Neural cell (in vitro differentiated cells): ENCODE data around the gene CCDC90B. TPM values are rescaled to one million over a fixed set of nuclear protein-coding genes. Genes with fewer than 3 reads are reported as not detected.

Source experiments
- H2AFZ ChIP-seq: fragments of 200-600, 300-800 bp; sonication (generic), shearing (Covaris generic); 2 replicates; pipeline ENCODE4 v1.6.0; 2014; ENCODE audit warnings: low read depth, mild to moderate bottlenecking, antibody characterized with exemption, low read length, moderate library complexity
- H3F3A ChIP-seq: fragments of 200-600 bp; shearing (Covaris generic); 2 replicates; pipeline ENCODE4 v1.6.1; 2016; ENCODE audit warnings: mild to moderate bottlenecking, moderate library complexity, mixed read lengths, antibody characterized with exemption, low read length; ENCODE audit not compliant: insufficient read depth, poor library complexity, severe bottlenecking
- H3K27ac ChIP-seq: fragments of 200-600, 300-800 bp; sonication (generic), shearing (Covaris generic); 2 replicates; pipeline ENCODE4 v1.5.1; 2014; ENCODE audit warnings: mild to moderate bottlenecking, low read length, moderate library complexity
- H3K27me3 ChIP-seq: fragments of 300-800, 200-600 bp; sonication (generic), shearing (Covaris generic); 2 replicates; pipeline ENCODE4 v1.6.0; 2014; ENCODE audit warnings: mild to moderate bottlenecking, low read depth, low read length, moderate library complexity; ENCODE audit not compliant: insufficient read depth
- H3K36me3 ChIP-seq: fragments of 300-800, 200-600 bp; sonication (generic), shearing (Covaris generic); 2 replicates; pipeline ENCODE4 v1.5.1; 2014; ENCODE audit warnings: mild to moderate bottlenecking, antibody characterized with exemption, low read length, moderate library complexity; ENCODE audit not compliant: insufficient read depth
- H3K4me2 ChIP-seq: fragments of 300-800, 200-600 bp; sonication (generic), shearing (Covaris generic); 2 replicates; pipeline ENCODE4 v1.6.0; 2014; ENCODE audit warnings: mild to moderate bottlenecking, low read length
- H3K4me3 ChIP-seq: fragments of 300-800, 200-600 bp; sonication (generic), shearing (Covaris generic); 2 replicates; pipeline ENCODE4 v1.5.1; 2014; ENCODE audit warnings: mild to moderate bottlenecking, low read length, moderate library complexity
- H3K79me2 ChIP-seq: fragments of 200-600 bp; shearing (Covaris generic); replicated peaks from 2 replicates; pipeline ENCODE4 v1.6.0; 2014; ENCODE audit warnings: mild to moderate bottlenecking, low read length, moderate library complexity; ENCODE audit not compliant: insufficient read depth
- H3K9ac ChIP-seq: fragments of 300-800, 200-600 bp; sonication (generic), shearing (Covaris generic); 2 replicates; pipeline ENCODE4 v1.6.1; 2016; ENCODE audit warnings: mild to moderate bottlenecking, low read length, mixed read lengths
- H3K9me2 ChIP-seq: fragments of 200-600 bp; shearing (Covaris generic); 2 replicates; pipeline ENCODE4 v1.6.1; 2016; ENCODE audit warnings: mild to moderate bottlenecking, low read length, mixed read lengths; ENCODE audit not compliant: insufficient read depth
- H3K9me3 ChIP-seq: fragments of 200-600, 300-800 bp; sonication (generic), shearing (Covaris generic); 2 replicates; pipeline ENCODE4 v1.6.1; 2016; ENCODE audit warnings: mild to moderate bottlenecking, mixed run types, low read length, moderate library complexity, mixed read lengths
- H4K20me1 ChIP-seq: fragments of 200-600 bp; shearing (Covaris generic); 2 replicates; pipeline ENCODE4 v1.6.1; 2016; ENCODE audit warnings: mild to moderate bottlenecking, mixed run types; ENCODE audit not compliant: insufficient read depth
- CTCF ChIP-seq: fragments of 450-650 bp; IDR thresholded peaks from 2 replicates; pipeline ENCODE4 v1.5.1; 2014; ENCODE audit warnings: antibody characterized with exemption, mild to moderate bottlenecking, moderate library complexity; ENCODE audit not compliant: poor library complexity, severe bottlenecking
- EP300 ChIP-seq: fragments of 450-650 bp; conservative IDR thresholded peaks from 2 replicates; pipeline ENCODE4 v1.6.1; 2014; ENCODE audit warnings: antibody characterized with exemption, mild to moderate bottlenecking, moderate library complexity; ENCODE audit not compliant: poor library complexity, severe bottlenecking
- EZH2 ChIP-seq: fragments of 200-600, 300-800 bp; shearing (Covaris generic), sonication (generic); IDR thresholded peaks from 2 replicates; pipeline ENCODE4 v1.6.1; 2014; ENCODE audit warnings: antibody characterized with exemption, low read length, borderline replicate concordance, mild to moderate bottlenecking; ENCODE audit not compliant: insufficient read depth, poor library complexity, severe bottlenecking
- MXI1 ChIP-seq: fragments of 450-650 bp; conservative IDR thresholded peaks from 2 replicates; pipeline ENCODE4 v1.6.1; 2014; ENCODE audit warnings: antibody characterized with exemption, mild to moderate bottlenecking; ENCODE audit not compliant: poor library complexity, severe bottlenecking
- POLR2AphosphoS5 ChIP-seq: IDR thresholded peaks from 2 replicates; pipeline ENCODE4 v1.6.1; 2012
- RAD21 ChIP-seq: fragments of 450-650 bp; conservative IDR thresholded peaks from 2 replicates; pipeline ENCODE4 v1.6.1; 2014; ENCODE audit warnings: antibody characterized with exemption, mild to moderate bottlenecking, moderate library complexity
- REST ChIP-seq: IDR thresholded peaks from 2 replicates; pipeline ENCODE4 v1.6.1; 2012; ENCODE audit warnings: borderline replicate concordance
- SMC3 ChIP-seq: fragments of 450-650 bp; conservative IDR thresholded peaks from 2 replicates; pipeline ENCODE4 v1.6.1; 2014; ENCODE audit warnings: antibody characterized with exemption, mild to moderate bottlenecking, moderate library complexity; ENCODE audit not compliant: poor library complexity
- TAF1 ChIP-seq: IDR thresholded peaks from 2 replicates; pipeline ENCODE4 v1.6.1; 2012; ENCODE audit warnings: low read depth
- polyA plus RNA-seq: library from polyadenylated mRNA; depleted of rRNA; stranded (reverse); fragments of >200 nt; gene quantifications from 2 replicates; pipeline ENCODE4 v1.2.3, GENCODE V29; 2014

CCDC90B gene
- polyA plus RNA-seq, 1 donor from 2014 or later, result 351 TPM

GRCh38 chr11:83221694-83222093 lies 64.5 kb downstream of the CCDC90B start:
- TF ChIP-seq EP300 (no peak), SMC3 (no peak), POLR2AphosphoS5 (no peak), EZH2 (no peak), CTCF (no peak), MXI1 (no peak), TAF1 (no peak)
- no peak overlapping the region for H3K27ac ChIP-seq

GRCh38 chr11:83220260-83220659 lies 65.9 kb downstream of the CCDC90B start:
- Histone ChIP-seq H3K9ac (no peak overlapping the region), H3K36me3 (no peaks in the 10 kb centered on the region), H3K27me3 (no peaks in the 10 kb centered on the region), H3K79me2 (no peaks in the 10 kb centered on the region), H4K20me1 (no peaks in the 10 kb centered on the region), H3K4me2 (no peak overlapping the region), H3K9me2 (no peaks in the 10 kb centered on the region), H3K9me3 (no peaks in the 10 kb centered on the region), H2AFZ (no peak overlapping the region), H3F3A (no peaks in the 10 kb centered on the region), H3K27ac (no peak overlapping the region), H3K4me3 (no peak overlapping the region)
- no peak for TF ChIP-seq RAD21
- TF ChIP-seq REST, result no peak
- TF ChIP-seq EZH2, result no peak
- no peak for TF ChIP-seq CTCF
- no peak for TF ChIP-seq EP300
- no peak for TF ChIP-seq SMC3
- no peak for TF ChIP-seq POLR2AphosphoS5
- no peak for TF ChIP-seq TAF1
- no peak for TF ChIP-seq MXI1

More at GRCh38 chr11:83221694-83222093, 64.5 kb downstream of the CCDC90B start:
- Histone ChIP-seq H3K9me3 (no peaks in the 10 kb centered on the region), H3K27me3 (no peaks in the 10 kb centered on the region), H2AFZ (no peak overlapping the region), H3K4me2 (no peak overlapping the region), H3K9ac (no peak overlapping the region), H3K79me2 (no peaks in the 10 kb centered on the region), H3K4me3 (no peak overlapping the region), H3K36me3 (no peaks in the 10 kb centered on the region), H3K9me2 (no peaks in the 10 kb centered on the region), H4K20me1 (no peaks in the 10 kb centered on the region), H3F3A (no peaks in the 10 kb centered on the region)
